Hypothalamus (tissue), 51 donors: Measurements from ENCODE around the gene CYP2C18.
"Not testable (repeated sequence)": the region's sequence is repeated elsewhere in the genome, so short reads cannot be mapped to it uniquely, and the experiment has no call there.

ENCODE experiments used
- DNase-seq, 51 donors: peaks; one replicate each; lab custom pipeline; 2025; lab: John Stamatoyannopoulos, UW

Gene CYP2C18

GRCh38 chr10:94683214-94684054 is at the start of gene CYP2C18:
TSS of gene CYP2C18 (plus strand) at chr10:94683729. CDS start at chr10:94683820, 91 bp downstream.
- no peak for DNase-seq

- DNase-seq, result not testable (repeated sequence)
These were observed 45.4 kb upstream of the CYP2C18 start for GRCh38 chr10:94638097-94638496.

- no peak for DNase-seq
These were observed 43.6 kb upstream of the CYP2C18 start for GRCh38 chr10:94639902-94640301.

GRCh38 chr10:94640562-94640961 is 43.0 kb upstream of the CYP2C18 start:
- no peak for DNase-seq

GRCh38 chr10:94641480-94641879 is 42.0 kb upstream of the CYP2C18 start:
- no peak for DNase-seq

- no peak for DNase-seq
These were observed 39.2 kb upstream of the CYP2C18 start for GRCh38 chr10:94644352-94644751.

- no peak for DNase-seq
These were observed 38.2 kb upstream of the CYP2C18 start for GRCh38 chr10:94645285-94645684.

- not testable (repeated sequence) for DNase-seq
These were observed 28.3 kb upstream of the CYP2C18 start for GRCh38 chr10:94655201-94655600.

GRCh38 chr10:94663061-94663460 is 20.5 kb upstream of the CYP2C18 start:
- DNase-seq, result not testable (repeated sequence)

- no peak for DNase-seq
These were observed 17.0 kb upstream of the CYP2C18 start for GRCh38 chr10:94666391-94667102.

- no peak for DNase-seq
These were observed 9.8 kb upstream of the CYP2C18 start for GRCh38 chr10:94673614-94674321.

- DNase-seq, result no peak
These were observed 7.0 kb upstream of the CYP2C18 start for GRCh38 chr10:94676496-94676895.

- no peak for DNase-seq
These were observed 5.8 kb upstream of the CYP2C18 start for GRCh38 chr10:94677691-94678090.

GRCh38 chr10:94678475-94678874 is 5.1 kb upstream of the CYP2C18 start:
- no peak for DNase-seq

- DNase-seq, result no peak
These were observed 3.0 kb upstream of the CYP2C18 start for GRCh38 chr10:94680544-94680943.

- not testable (repeated sequence) for DNase-seq
These were observed 893 bp upstream of the CYP2C18 start for GRCh38 chr10:94682636-94683035.

GRCh38 chr10:94687625-94688248 is 4.2 kb downstream of the CYP2C18 start:
- DNase-seq, result no peak

- no peak for DNase-seq
These were observed 22.6 kb downstream of the CYP2C18 start for GRCh38 chr10:94706089-94706488.

- no peak for DNase-seq
These were observed 27.0 kb downstream of the CYP2C18 start for GRCh38 chr10:94710578-94710977.

- no peak for DNase-seq
These were observed 42.3 kb downstream of the CYP2C18 start for GRCh38 chr10:94725871-94726270.

- DNase-seq, result no peak
These were observed 51.7 kb downstream of the CYP2C18 start for GRCh38 chr10:94735197-94735596.
